OCI-LY3 (cell line): ENCODE data around the gene HLA-DQA1.

ENCODE experiments used
- H2AFZ ChIP-seq: fragments of 200-600, 300-600 bp; shearing (Covaris generic); 2 replicates; pipeline ENCODE4 v1.6.0; 2014; ENCODE audit warnings: antibody characterized with exemption, low read depth, low read length
- H3K27ac ChIP-seq: fragments of 200-600, 300-600 bp; sonication (generic); 2 replicates; pipeline ENCODE4 v1.5.1; 2014; ENCODE audit warnings: mild to moderate bottlenecking, low read length, moderate library complexity, mixed read lengths
- H3K27me3 ChIP-seq: fragments of 200-600, 300-600 bp; sonication (generic); 2 replicates; pipeline ENCODE4 v1.6.1; 2014; ENCODE audit warnings: low read depth, low read length, mixed read lengths
- H3K36me3 ChIP-seq: fragments of 200-600, 300-600 bp; sonication (generic); replicated peaks from 2 replicates; pipeline ENCODE3; 2014; ENCODE audit warnings: low read depth, low read length, mixed read lengths
- H3K4me1 ChIP-seq: fragments of 300-600, 200-600 bp; sonication (generic); 2 replicates; pipeline ENCODE4 v1.6.1; 2014; ENCODE audit warnings: low read length, mixed read lengths
- H3K4me2 ChIP-seq: fragments of 200-600, 300-600 bp; sonication (generic); 2 replicates; pipeline ENCODE4 v1.6.1; 2014; ENCODE audit warnings: low read length, mixed read lengths
- H3K4me3 ChIP-seq: fragments of 300-600, 200-600 bp; sonication (generic); 2 replicates; pipeline ENCODE4 v1.5.1; 2014; ENCODE audit warnings: antibody characterized with exemption, mild to moderate bottlenecking, low read length, moderate library complexity
- H3K79me2 ChIP-seq: fragments of 300-600, 200-600 bp; shearing (Covaris generic); 2 replicates; pipeline ENCODE4 v1.6.1; 2014; ENCODE audit warnings: mild to moderate bottlenecking, low read length, mixed read lengths
- H3K9ac ChIP-seq: fragments of 300-600, 200-600 bp; shearing (Covaris generic); 2 replicates; pipeline ENCODE4 v1.6.0; 2014; ENCODE audit warnings: mild to moderate bottlenecking, low read length, moderate library complexity
- H3K9me3 ChIP-seq: fragments of 200-600, 300-600 bp; shearing (Covaris generic); 2 replicates; pipeline ENCODE4 v1.6.1; 2014; ENCODE audit warnings: low read length, mixed read lengths; ENCODE audit not compliant: insufficient read depth
- H4K20me1 ChIP-seq: fragments of 200-600, 300-600 bp; sonication (generic); 2 replicates; pipeline ENCODE4 v1.6.1; 2016; ENCODE audit warnings: low read length, mixed read lengths; ENCODE audit not compliant: insufficient read depth
- CTCF ChIP-seq: fragments of 200-600, 300-600 bp; sonication (generic); IDR thresholded peaks from 2 replicates; pipeline ENCODE4 v1.5.1; 2014; ENCODE audit warnings: antibody characterized with exemption, low read length, low read depth
- EZH2phosphoT487 ChIP-seq: fragments of 200-600 bp; shearing (Covaris generic); IDR thresholded peaks from 2 replicates; pipeline ENCODE4 v1.6.1; 2018; ENCODE audit warnings: antibody characterized with exemption, mixed run types, low read depth

The HLA-DQA1 gene

DNA sequence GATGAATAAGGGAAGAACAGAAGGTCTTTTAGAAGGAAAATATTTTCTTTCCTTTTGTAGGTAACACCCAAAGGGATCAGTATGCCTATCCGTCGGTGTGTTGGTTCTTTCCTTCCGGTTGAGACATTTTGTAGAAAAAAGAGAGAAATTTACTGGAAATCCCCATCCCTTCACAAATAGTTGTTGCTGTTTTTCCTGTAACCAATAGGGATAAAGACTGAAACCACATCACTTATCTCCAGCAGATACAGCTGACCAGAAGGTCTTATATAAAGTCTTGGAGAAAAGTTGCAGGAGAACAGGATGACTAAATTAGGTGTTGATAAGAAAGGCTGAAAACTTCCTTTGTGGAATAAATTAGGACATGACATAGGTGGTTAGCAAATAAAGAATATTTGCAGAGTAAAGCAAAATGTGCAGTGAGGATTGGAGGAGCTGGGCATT is 32.8 kb upstream of the HLA-DQA1 start:
- Histone ChIP-seq H3K79me2 (no peaks in the 10 kb centered on the region; the same call in 1 of the 2 replicates), H3K4me2 (peak overlapping the region; percentile 82), H4K20me1 (no peaks in the 10 kb centered on the region), H2AFZ (no peak overlapping the region), H3K4me3 (peak overlapping the region; percentile 73), H3K27ac (peak overlapping the region; percentile 98), H3K4me1 (peaks cover 56% of the 10 kb centered on the region), H3K9me3 (no peaks in the 10 kb centered on the region), H3K9ac (peak overlapping the region; percentile 85), H3K36me3 (no peaks in the 10 kb centered on the region), H3K27me3 (no peaks in the 10 kb centered on the region)
- no peak for TF ChIP-seq EZH2phosphoT487
- TF ChIP-seq CTCF: no peak

DNA sequence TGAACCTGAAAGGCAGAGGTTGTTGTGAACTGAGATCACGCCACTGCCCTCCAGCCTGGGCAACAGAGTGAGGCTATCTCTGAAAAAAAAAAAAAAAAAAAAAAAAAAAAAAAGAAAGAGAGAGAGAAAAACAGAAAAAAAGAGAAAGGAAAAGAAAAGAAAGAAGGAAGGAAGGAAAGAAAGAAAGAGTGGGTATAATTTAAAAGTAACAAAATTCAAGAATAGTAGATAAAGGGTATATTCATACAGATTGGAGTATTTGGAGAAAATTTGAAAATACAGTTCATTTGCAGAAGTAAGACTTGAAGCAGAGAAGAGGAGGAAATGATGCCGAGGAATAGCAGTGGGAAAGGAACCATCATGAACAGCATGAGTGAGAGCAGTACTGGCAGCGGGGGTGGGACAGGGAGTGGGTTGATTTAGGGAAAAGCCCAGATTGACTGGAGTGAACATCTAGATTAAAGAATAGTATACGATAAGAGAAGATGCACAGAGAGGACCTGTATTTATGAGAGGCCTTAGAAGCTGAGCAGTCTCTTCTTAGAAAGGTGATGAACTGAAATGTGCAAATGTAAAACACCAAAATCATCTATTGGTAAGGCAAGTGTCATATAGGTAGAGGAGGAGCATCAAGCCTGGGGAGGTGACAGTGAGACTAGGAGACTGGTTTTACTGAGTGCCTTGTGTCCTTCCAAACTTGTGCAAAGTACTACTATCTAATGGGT is 29.8 kb upstream of the HLA-DQA1 start:
- H3K36me3 ChIP-seq: no peaks in the 10 kb centered on the region
- no peaks in the 10 kb centered on the region for H3K27me3 ChIP-seq
- peaks cover 64% of the 10 kb centered on the region for H3K4me1 ChIP-seq
- H2AFZ ChIP-seq: no peak overlapping the region
- H3K9me3 ChIP-seq: no peaks in the 10 kb centered on the region
- H3K4me3 ChIP-seq: peak overlapping the region; percentile 31; the same call in 1 of the 2 replicates
- peak overlapping the region; percentile 92 for H3K27ac ChIP-seq
- peak overlapping the region; percentile 64 for H3K4me2 ChIP-seq
- H3K9ac ChIP-seq: peak overlapping the region; percentile 69; the same call in 1 of the 2 replicates
- TF ChIP-seq CTCF (no peak), EZH2phosphoT487 (no peak)
- no peaks in the 10 kb centered on the region for H4K20me1 ChIP-seq
- no peaks in the 10 kb centered on the region; the same call in 1 of the 2 replicates for H3K79me2 ChIP-seq

DNA sequence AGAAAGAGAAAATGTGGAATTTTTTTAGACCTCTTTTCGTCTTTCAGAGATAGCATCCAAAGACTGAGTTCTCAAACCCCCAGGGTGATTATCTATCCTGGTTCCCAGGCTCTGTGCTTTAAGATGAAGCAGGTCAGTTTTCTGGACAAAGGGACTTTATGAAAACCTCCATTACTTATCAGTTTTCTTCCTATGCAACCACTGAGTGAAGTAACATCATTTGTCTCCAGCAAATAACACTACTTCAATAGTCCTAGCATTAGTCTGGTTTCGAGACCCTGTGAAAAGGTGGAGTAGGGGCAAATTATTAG is 29.3 kb upstream of the HLA-DQA1 start:
- Histone ChIP-seq H3K4me1 (peaks cover 59% of the 10 kb centered on the region), H3K36me3 (no peaks in the 10 kb centered on the region), H3K4me3 (peak overlapping the region; percentile 31; the same call in 1 of the 2 replicates), H3K27me3 (no peaks in the 10 kb centered on the region), H2AFZ (no peak overlapping the region), H3K79me2 (no peaks in the 10 kb centered on the region; the same call in 1 of the 2 replicates), H3K9ac (peak overlapping the region; percentile 69), H3K4me2 (peak overlapping the region; percentile 64), H4K20me1 (no peaks in the 10 kb centered on the region), H3K9me3 (no peaks in the 10 kb centered on the region), H3K27ac (peak overlapping the region; percentile 92)
- TF ChIP-seq CTCF: no peak
- TF ChIP-seq EZH2phosphoT487: no peak

GRCh38 chr6:32608362-32608761 is 28.8 kb upstream of the HLA-DQA1 start:
- Histone ChIP-seq H3K4me2 (peak overlapping the region; percentile 64), H3K9me3 (no peaks in the 10 kb centered on the region), H3K79me2 (no peaks in the 10 kb centered on the region; the same call in 1 of the 2 replicates), H3K9ac (peak overlapping the region; percentile 69), H3K36me3 (no peaks in the 10 kb centered on the region), H3K4me3 (peak overlapping the region; percentile 31; the same call in 1 of the 2 replicates), H2AFZ (no peak overlapping the region), H3K4me1 (peaks cover 56% of the 10 kb centered on the region), H4K20me1 (no peaks in the 10 kb centered on the region), H3K27me3 (no peaks in the 10 kb centered on the region), H3K27ac (peak overlapping the region; percentile 92)
- no peak for TF ChIP-seq EZH2phosphoT487
- no peak for TF ChIP-seq CTCF
